H7 (cell line): ENCODE results near the gene BABAM2. TPM values are rescaled to one million over a fixed set of nuclear protein-coding genes. Genes with fewer than 3 reads are reported as not detected.

Experiments used
- DNase-seq: peaks from one replicate; pipeline ENCODE4 v3.0.0; 2012
- H3K27me3 ChIP-seq: 2 replicates; pipeline ENCODE4 v1.6.0; 2011; ENCODE audit warnings: mild to moderate bottlenecking, low read length; ENCODE audit not compliant: control insufficient read depth, insufficient read depth
- H3K36me3 ChIP-seq: replicated peaks from 2 replicates; pipeline ENCODE4 v1.5.1; 2011; ENCODE audit warnings: low read length; ENCODE audit not compliant: control insufficient read depth, insufficient read depth
- H3K4me3 ChIP-seq: 2 replicates; pipeline ENCODE4 v1.5.1; 2011; ENCODE audit warnings: low read depth, mild to moderate bottlenecking, control low read depth, low read length, moderate library complexity; ENCODE audit not compliant: insufficient read depth
- total RNA-seq: library from RNA; depleted of rRNA; stranded (reverse); fragments of >200 nt; shearing (Covaris generic); gene quantifications from 2 replicates; pipeline ENCODE4 v1.2.3, GENCODE V29; 2014

Gene BABAM2
- total RNA-seq, 1 experiment from 2014 or later: 25.3 TPM

DNA sequence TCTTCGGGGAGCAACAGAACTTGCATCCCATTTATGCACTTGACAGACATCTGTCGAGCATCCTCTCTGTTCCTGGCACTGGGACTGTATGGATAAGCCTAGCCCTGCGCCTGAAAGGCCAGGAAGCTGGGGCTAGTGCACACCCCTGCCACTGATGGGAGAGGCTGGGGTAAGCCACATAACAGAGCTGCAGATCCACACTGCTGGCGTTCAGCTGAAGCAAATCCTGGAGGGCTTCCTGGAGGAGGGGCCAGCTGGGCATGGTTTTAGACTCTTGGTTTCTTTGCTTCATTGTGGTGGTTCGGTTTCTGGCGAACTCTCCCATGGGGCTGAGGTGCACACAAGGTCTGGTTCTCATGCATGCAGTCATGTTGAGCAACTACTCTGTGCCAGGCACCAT lies 456.7 kb downstream of the BABAM2 start:
- DNase-seq: no peak
- no peaks in the 10 kb centered on the region for H3K27me3 ChIP-seq
- no peak overlapping the region for H3K4me3 ChIP-seq
- no peaks in the 10 kb centered on the region for H3K36me3 ChIP-seq

DNA sequence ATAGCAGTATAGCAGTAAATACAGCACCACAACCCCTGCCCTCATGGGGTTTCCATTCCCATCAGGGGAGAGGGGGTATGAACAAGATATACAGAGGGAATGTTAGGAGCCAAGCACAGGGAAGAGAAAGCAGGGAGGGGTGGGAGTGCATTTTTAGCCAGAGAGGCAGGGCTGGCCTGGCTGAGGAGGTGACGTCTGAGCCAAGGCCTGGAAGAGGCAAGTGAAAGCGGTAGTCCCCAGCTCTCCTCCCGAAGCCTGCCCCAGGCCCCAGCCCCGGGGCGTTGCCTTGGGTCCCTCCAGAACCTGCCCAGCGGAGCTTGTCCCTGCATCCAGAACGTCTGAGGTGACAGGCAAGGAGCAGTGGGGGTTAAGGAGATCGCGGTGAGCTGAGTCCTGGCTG lies 457.1 kb downstream of the BABAM2 start:
- Histone ChIP-seq H3K36me3 (no peaks in the 10 kb centered on the region), H3K4me3 (no peak overlapping the region), H3K27me3 (no peaks in the 10 kb centered on the region)
- no peak for DNase-seq

GRCh38 chr2:28348149-28348567 lies 457.6 kb downstream of the BABAM2 start:
- no peaks in the 10 kb centered on the region for H3K36me3 ChIP-seq
- H3K27me3 ChIP-seq: no peaks in the 10 kb centered on the region
- no peak overlapping the region for H3K4me3 ChIP-seq
- no peak for DNase-seq

- H3K27me3 ChIP-seq: no peaks in the 10 kb centered on the region
- no peak overlapping the region for H3K4me3 ChIP-seq
- no peaks in the 10 kb centered on the region for H3K36me3 ChIP-seq
- no peak for DNase-seq
These were observed 458.4 kb downstream of the BABAM2 start for GRCh38 chr2:28348921-28349320.

DNA sequence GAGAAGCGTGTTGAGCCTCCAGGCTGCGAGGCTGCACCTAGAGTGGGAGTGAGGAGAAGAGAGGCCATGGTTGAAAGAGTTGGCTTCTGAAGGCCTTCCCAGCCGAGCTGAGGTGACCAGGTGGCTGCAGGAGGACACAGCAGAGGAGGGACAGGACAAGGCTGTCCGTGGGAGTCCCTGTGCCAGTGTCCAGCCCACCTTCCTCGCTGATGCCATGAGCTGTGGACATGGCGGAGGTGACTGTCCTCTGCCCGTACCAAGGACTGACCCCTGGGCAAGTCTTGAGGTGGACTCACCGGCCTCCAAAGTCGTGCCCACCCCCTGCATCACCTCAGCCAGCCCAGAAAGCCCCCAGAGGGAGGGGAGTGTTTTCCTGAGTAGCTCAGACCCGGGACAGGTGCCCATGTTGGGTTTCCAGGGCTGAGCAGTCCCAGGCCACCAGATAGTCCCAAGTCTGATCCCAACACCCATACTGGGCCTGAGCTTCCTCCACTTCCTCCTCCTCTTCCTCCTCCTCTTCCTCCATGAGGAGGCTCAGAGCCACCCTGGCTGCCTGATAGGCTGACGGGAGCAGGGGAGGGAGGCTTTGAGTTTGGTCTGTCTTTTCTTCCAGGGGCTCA lies 459.1 kb downstream of the BABAM2 start:
- DNase-seq: no peak
- Histone ChIP-seq H3K4me3 (no peak overlapping the region), H3K27me3 (no peaks in the 10 kb centered on the region), H3K36me3 (no peaks in the 10 kb centered on the region)

GRCh38 chr2:28350196-28350595 lies 459.7 kb downstream of the BABAM2 start:
- DNase-seq: no peak
- Histone ChIP-seq H3K27me3 (no peaks in the 10 kb centered on the region), H3K4me3 (no peak overlapping the region), H3K36me3 (no peaks in the 10 kb centered on the region)

- peak; percentile 73 for DNase-seq
- H3K4me3 ChIP-seq: no peak overlapping the region
- no peaks in the 10 kb centered on the region for H3K27me3 ChIP-seq
- H3K36me3 ChIP-seq: no peaks in the 10 kb centered on the region
These were observed 460.3 kb downstream of the BABAM2 start for GRCh38 chr2:28350791-28351285.

DNA sequence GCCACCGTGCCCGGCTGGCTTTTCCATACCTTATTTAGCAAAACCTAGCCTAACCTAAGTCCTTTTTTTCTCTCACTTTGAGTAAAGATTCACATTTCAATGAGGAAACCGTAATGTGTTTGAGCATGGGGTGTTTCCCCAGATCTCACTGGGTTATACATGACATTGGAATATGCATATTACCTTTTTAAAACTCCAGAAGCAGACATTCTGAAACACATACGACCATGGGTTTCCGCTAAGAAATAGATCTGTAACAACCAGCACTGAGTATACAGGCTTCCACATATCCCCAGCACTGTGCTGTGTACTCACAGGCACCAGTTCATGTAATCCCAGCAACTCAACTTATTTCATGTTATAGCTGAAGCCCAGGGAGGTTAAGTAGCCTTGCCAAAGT lies 461.1 kb downstream of the BABAM2 start:
- DNase-seq: no peak
- Histone ChIP-seq H3K36me3 (no peaks in the 10 kb centered on the region), H3K4me3 (no peak overlapping the region), H3K27me3 (no peaks in the 10 kb centered on the region)

- Histone ChIP-seq H3K36me3 (no peaks in the 10 kb centered on the region), H3K4me3 (no peak overlapping the region), H3K27me3 (no peaks in the 10 kb centered on the region)
- no peak for DNase-seq
These were observed 461.6 kb downstream of the BABAM2 start for GRCh38 chr2:28352104-28352503.

DNA sequence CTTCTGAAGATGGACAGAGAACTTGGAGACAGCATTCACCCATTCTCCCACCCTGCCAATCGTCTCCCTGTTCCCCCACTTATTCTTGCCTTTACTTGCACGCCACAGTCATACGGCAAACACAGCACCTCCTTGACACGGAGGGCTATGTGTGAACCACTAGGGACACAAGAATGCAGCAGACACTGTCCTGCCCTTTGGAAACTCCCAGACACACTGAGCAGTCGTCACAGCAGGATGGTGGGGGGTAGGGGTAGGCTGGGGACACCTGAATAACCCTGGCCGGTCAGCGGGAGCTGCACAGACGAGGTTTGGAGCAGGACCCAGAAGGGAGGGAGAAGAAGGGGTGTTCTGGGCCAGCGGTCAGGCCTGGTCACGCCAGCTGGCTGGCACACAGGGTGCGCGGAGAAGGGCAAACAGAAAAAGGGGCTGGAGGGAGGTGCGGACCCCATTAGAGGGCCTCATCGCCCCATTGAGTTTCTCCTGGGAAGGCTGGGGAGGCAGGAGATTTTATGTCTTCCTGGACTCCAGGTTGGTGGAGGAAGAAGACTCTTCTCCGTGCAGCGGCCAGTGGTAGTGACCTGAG lies 462.2 kb downstream of the BABAM2 start:
- H3K4me3 ChIP-seq: no peak overlapping the region

GRCh38 chr2:28354920-28355520 lies 464.5 kb downstream of the BABAM2 start:
- no peaks in the 10 kb centered on the region for H3K27me3 ChIP-seq
- no peak for DNase-seq
- no peak overlapping the region for H3K4me3 ChIP-seq
- no peaks in the 10 kb centered on the region for H3K36me3 ChIP-seq

More for the DNA sequence above, 462.2 kb downstream of the BABAM2 start:
- DNase-seq: no peak
- H3K27me3 ChIP-seq: no peaks in the 10 kb centered on the region
- no peaks in the 10 kb centered on the region for H3K36me3 ChIP-seq

DNA sequence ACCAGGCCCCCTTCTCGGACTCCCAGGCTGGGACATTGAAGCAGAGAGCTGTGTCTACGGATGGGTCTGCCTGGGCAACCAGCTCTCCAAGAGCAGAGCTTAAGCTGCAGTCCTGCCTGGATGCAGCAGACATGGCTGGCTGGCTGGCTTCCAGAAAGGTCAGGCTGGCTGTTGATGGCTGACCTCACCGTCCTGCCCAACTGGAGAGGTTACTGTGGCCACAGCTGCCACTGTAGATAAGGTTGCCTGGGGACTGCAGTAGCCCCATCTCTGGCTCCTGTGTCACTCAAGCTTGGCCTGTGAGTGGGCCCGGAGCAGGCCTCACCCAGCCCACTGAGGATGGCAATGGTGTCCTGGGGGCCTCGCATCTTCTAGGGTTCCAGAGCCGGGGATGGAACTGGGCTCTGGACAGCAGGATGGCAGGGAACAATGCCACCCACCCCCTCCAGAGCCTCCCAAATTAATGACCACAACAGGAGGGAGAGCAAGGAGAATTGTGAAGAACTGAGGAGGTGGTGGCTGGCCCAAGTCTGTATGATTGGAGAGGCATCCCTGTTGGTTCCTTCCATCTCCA lies 465.1 kb downstream of the BABAM2 start:
- H3K27me3 ChIP-seq: no peaks in the 10 kb centered on the region

GRCh38 chr2:28356095-28356911 lies 465.8 kb downstream of the BABAM2 start:
- no peaks in the 10 kb centered on the region for H3K27me3 ChIP-seq
- H3K36me3 ChIP-seq: no peaks in the 10 kb centered on the region
- H3K4me3 ChIP-seq: no peak overlapping the region
- DNase-seq: peak; percentile 70

More for the DNA sequence above, 465.1 kb downstream of the BABAM2 start:
- Histone ChIP-seq H3K36me3 (no peaks in the 10 kb centered on the region), H3K4me3 (no peak overlapping the region)
- no peak for DNase-seq

GRCh38 chr2:28357055-28357454 lies 466.5 kb downstream of the BABAM2 start:
- DNase-seq: no peak
- no peak overlapping the region for H3K4me3 ChIP-seq

More at GRCh38 chr2:28357055-28357454, 466.5 kb downstream of the BABAM2 start:
- no peaks in the 10 kb centered on the region for H3K27me3 ChIP-seq
- H3K36me3 ChIP-seq: no peaks in the 10 kb centered on the region
